GM19467 (cell line): ENCODE data around the gene ULK1.
"Not testable (repeated sequence)": the region's sequence is repeated elsewhere in the genome, so short reads cannot be mapped to it uniquely, and the experiment has no call there.

Experiments
- ATAC-seq: cut with Tn5 transposase; IDR thresholded peaks from one replicate; pipeline ENCODE4 v1.9.1; 2021; ENCODE audit warnings: mild to moderate bottlenecking, moderate library complexity; ENCODE audit not compliant: unreplicated experiment

ULK1 gene

DNA sequence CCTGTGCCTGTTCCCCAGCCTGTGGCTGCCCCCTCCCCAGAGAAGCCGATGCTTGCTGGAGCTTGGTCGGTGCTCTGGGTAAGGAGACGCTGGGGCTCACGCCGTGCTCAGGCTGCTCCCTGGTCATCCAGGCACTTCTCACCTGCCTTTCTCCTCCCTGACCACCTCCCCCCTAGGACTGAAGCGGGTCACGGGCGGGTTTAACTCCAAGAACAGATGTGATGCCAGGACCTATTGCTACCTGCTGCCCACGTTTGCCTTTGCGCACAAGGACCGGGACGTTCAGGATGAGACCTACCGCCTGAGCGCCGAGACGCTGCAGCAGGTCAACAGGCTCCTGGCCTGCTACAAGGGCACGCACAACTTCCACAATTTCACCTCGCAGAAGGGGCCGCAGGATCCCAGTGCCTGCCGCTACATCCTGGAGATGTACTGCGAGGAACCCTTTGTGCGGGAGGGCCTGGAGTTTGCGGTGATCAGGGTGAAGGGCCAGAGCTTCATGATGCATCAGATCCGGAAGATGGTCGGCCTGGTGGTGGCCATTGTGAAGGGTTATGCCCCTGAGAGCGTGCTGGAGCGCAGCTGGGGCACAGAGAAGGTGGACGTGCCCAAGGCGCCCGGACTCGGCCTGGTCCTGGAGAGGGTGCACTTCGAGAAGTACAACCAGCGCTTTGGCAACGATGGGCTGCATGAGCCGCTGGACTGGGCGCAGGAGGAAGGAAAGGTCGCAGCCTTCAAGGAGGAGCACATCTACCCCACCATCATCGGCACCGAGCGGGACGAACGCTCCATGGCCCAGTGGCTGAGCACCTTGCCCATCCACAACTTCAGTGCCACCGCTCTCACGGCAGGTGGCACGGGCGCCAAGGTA is 46.9 kb downstream of the ULK1 start:
- no peak for ATAC-seq

DNA sequence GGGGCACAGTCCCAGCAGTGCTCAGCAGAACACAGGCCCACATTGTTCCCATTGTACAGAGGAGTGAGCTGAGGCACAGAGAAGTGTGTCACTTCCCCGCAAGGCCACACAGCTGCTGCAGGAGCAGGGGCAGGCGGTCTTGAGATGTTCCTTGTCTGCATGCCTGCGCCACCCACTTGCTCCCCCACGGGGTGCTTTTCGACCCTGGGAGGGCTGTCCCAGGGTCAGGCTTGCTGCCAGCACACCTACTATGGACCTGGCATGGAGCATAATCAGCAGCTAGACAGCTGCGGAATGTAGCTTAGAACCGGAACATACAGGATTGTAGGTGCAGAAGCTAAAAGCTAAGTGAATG is 47.5 kb downstream of the ULK1 start:
- ATAC-seq = no peak

- no peak for ATAC-seq
Observed at GRCh38 chr12:131942671-131943070, 48.2 kb downstream of the ULK1 start.

DNA sequence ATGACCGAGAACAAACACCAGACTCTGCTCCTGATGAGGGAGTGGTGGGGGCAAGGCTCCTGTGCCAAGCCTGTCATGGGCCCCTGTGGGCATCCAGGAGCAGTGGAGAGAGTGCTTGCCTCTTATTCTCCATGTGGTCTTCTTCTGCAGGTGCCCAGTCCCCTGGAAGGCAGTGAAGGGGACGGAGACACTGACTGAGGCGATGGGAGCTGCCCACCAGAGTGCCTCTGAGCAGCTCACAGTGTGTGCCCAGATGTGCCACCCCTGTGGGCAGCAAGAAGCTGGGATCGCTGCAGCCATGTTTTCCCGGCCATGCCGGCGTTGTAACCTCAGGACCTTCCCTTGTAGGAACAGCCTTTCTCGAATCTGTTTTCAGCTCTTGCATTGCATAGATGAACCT is 49.0 kb downstream of the ULK1 start:
- no peak for ATAC-seq

GRCh38 chr12:131943876-131944275 is 49.5 kb downstream of the ULK1 start:
- no peak for ATAC-seq

DNA sequence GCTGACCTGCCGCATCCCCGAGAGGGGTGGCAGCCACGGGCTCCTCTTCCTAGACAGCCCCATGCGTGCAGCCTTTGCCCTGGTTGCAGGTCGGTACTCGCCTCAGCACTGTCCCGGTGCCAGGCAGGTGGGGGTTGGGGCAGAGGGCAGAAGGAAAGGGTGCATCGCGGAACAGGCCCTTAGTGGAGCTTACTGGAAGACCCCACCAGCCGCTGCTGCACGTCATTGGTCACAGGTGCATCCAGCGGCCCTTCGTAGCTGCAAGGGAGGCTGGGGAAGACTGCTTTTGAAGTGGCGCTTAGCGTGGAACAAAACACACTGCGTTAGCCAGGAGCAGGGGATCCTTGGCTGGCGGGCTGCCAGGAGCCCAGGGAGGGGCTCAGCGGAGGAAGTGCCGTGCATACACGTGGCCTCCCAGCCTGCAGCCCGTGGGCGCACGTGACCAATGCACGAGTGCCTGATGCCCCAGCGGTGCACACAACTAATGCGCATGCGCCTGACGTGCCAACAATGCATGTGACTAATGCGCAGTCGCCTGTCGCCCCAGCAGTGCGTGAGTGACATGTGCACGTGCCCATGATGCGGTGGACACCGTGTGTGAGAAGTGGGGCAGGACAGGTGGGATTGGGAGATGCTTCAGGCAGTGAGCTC is 50.3 kb downstream of the ULK1 start:
- no peak for ATAC-seq

- no peak for ATAC-seq
Observed at GRCh38 chr12:131946757-131947156, 52.3 kb downstream of the ULK1 start.

- no peak for ATAC-seq
Observed at GRCh38 chr12:131947482-131948027, 53.1 kb downstream of the ULK1 start.

GRCh38 chr12:131948166-131948712 is 53.8 kb downstream of the ULK1 start:
- no peak for ATAC-seq

DNA sequence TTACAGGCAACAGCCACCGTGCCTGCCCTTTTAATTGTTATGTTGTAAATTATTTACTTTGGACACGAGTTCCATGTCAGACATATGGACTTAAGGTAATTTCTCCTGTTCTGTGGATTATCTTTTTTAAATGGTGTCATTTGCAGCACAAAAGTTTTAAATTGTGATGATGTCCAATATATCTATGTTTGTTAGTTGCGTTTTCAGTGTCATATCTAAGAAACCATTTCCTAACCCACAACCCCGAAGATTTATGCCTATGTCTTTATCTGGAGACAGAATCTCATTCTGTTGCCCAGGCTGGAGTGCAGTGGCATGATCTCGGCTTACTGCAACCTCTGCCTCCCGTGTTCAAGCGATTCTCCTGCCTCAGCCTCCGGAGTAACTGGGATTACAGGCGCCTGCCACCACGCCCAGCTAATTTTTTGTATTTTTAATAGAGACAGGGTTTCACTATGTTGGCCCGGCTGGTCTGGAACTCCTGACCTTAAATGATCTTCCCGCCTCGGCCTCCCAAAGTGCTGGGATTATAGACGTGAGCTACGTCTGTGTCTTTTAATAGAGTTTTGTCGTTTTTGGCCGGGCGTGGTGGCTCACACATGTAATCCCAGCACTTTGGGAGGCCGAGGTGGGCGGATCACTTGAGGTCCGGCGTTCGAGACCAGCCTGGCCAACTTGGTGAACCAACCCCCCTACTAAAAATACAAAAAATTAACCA is 54.5 kb downstream of the ULK1 start:
- not testable (repeated sequence) for ATAC-seq

- peak; percentile 89 for ATAC-seq
Observed at GRCh38 chr12:131949431-131950181, 55.2 kb downstream of the ULK1 start, which contains the start of gene EP400. TSS of gene EP400 (plus strand) at chr12:131949942. CDS start at chr12:131960620, 10,678 bp downstream.

DNA sequence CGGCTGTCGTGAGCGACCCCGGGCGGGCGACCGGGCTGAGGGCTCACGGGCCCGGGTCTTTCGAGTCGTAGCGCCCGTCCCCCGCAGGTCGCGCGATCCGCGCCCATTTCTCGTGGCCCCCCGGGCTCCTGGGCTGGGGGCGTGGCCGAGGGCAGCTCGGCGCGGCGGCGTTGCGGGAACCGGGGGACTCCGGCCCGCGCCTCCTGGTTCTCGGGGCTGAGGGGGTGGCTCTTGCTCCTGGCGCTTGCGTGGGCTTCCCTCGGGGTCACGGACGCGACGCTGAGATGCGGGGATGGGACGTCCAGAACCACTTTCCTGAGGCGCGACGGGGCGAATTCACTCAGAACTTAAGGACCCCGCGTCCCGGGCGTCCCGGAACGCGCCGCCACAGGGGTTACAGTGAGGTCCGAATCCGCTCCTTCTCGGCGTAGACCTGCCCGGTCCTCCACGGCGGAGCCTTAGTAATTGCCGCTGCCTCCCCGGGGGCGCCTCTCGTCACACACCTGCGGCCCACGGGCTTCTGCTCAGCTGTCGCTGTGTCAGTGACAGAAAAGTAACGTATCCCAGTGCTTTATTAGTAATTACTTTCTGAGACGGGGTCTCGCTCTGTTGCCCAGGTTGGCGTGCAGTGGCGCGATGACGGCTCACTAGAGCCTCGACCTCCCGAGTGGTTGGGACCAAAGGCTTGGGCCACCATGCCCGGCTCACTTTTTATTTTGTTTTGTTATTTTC is 55.9 kb downstream of the ULK1 start:
- ATAC-seq = peak; percentile 23

GRCh38 chr12:131953810-131954209 is 59.4 kb downstream of the ULK1 start:
- not testable (repeated sequence) for ATAC-seq

- ATAC-seq = not testable (repeated sequence)
Observed at GRCh38 chr12:131954460-131954859, 60.0 kb downstream of the ULK1 start.

- no peak for ATAC-seq
Observed at GRCh38 chr12:131959116-131959515, 64.7 kb downstream of the ULK1 start.

DNA sequence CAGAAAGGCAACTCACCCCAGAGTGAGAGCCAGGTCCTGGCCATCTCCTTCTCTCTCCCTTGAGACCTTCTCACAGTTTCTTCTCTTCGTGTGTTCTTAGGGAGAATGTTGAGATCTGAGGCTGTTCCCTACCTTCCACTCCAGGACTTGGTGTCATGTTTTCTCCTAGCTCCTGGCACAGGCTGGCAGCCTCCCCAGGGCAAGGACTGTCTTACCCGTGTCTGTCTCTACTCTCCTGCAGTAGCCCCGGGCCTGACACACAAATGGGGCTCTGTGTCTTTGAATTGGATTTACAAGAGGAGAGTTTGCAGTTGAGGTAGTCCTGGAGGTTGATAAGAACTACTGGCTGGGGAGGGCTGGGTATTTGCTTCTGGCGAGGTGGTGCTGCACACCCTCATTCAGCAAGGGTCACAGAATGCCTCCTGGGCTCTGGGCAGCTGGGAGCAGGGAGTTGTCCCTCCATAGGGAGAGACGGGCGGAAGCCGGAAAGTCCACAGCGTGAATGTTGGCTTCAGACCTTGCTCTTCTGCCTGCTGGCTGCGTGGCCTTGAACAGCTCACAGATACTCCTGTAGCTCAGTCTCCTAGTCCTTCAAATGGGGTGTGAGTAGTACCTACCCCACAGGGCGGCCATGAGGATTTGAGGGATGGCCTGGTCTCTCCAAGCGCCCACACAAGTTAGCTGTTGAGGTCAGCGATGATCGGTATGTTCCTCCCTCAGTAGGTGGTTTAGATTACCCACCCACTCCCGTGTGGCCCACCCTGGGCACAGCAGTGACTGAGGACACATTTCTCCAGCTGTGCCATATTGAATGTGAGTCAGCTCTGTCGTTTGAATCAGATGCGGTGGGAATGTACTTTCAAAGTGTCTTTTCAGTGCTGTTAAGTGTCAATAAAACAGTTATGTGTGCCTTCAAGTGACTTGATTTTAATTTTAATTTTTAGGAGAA is 65.5 kb downstream of the ULK1 start:
- no peak for ATAC-seq

- not testable (repeated sequence) for ATAC-seq
Observed at GRCh38 chr12:131960590-131961325, 66.3 kb downstream of the ULK1 start.

GRCh38 chr12:131961328-131961727 is 66.9 kb downstream of the ULK1 start:
- not testable (repeated sequence) for ATAC-seq
